Suprapubic skin (tissue), 4 donors: ENCODE data around the gene ZNF180. TPM values are rescaled to one million over a fixed set of nuclear protein-coding genes. Genes with fewer than 3 reads are reported as not detected.
"Not testable (repeated sequence)": the region's sequence is repeated elsewhere in the genome, so short reads cannot be mapped to it uniquely, and the experiment has no call there.

Experiments used
- DNase-seq, 2 donors: peaks; one replicate each; pipeline ENCODE4 v3.0.0-alpha.2; 2019; ENCODE audit warnings: low spot score in 2 of 2
- H3K27ac ChIP-seq: fragments of 200-600 bp; sonication (generic); one replicate; pipeline ENCODE4 v1.5.1; 2019
- H3K27me3 ChIP-seq: fragments of 200-600 bp; sonication (generic); one replicate; pipeline ENCODE4 v1.5.1; 2019
- H3K36me3 ChIP-seq: fragments of 200-600 bp; sonication (generic); one replicate; pipeline ENCODE4 v1.5.1; 2019
- H3K4me1 ChIP-seq: fragments of 200-600 bp; sonication (generic); one replicate; pipeline ENCODE4 v1.5.1; 2019
- H3K4me3 ChIP-seq: fragments of 200-600 bp; sonication (generic); one replicate; pipeline ENCODE4 v1.5.1; 2019; ENCODE audit warnings: mild to moderate bottlenecking
- H3K9me3 ChIP-seq: fragments of 200-600 bp; sonication (generic); one replicate; pipeline ENCODE4 v1.5.1; 2019
- EP300 ChIP-seq: sonication (generic); formaldehyde crosslinking; IDR thresholded peaks from one replicate; pipeline ENCODE4 v1.6.1; 2017; ENCODE audit warnings: antibody characterized with exemption
- POLR2A ChIP-seq, 2 donors: fragments of 450-650 bp; IDR thresholded peaks; one replicate each; pipeline ENCODE4 v1.6.1; 2017; ENCODE audit warnings: antibody characterized with exemption in 2 of 2, mild to moderate bottlenecking in 2 of 2, moderate library complexity in 2 of 2
- POLR2AphosphoS5 ChIP-seq, 3 donors: sonication (generic); formaldehyde crosslinking; IDR thresholded peaks; one replicate each; pipeline ENCODE4 v1.6.1; 2017; ENCODE audit warnings: antibody characterized with exemption in 3 of 3
- WGBS: methylation state at CpG from one replicate; pipeline ENCODE4 v1.1.5; 2018; 5-methylcytosine and 5-hydroxymethylcytosine counted together
- total RNA-seq, 4 donors: library from RNA; depleted of rRNA; stranded (reverse); fragments of >200 nt; gene quantifications; one replicate each; pipeline ENCODE4 v1.1.0, GENCODE V29; 2016
- TF ChIP-seq, protein P1 (sequence below), 2 donors: fragments of 200-600 bp in 1 of 2; fragments of 450-650 bp in 1 of 2; sonication (generic) in 1 of 2; IDR thresholded peaks; one replicate each; pipeline ENCODE4 v1.5.1; 2016 to 2019; ENCODE audit warnings: antibody characterized with exemption in 2 of 2, mild to moderate bottlenecking in 1 of 2, moderate library complexity in 1 of 2

ZNF180 gene
- total RNA-seq, 4 donors from 2014 or later, result 7.7 to 11.7 (median 10.3) TPM

DNA sequence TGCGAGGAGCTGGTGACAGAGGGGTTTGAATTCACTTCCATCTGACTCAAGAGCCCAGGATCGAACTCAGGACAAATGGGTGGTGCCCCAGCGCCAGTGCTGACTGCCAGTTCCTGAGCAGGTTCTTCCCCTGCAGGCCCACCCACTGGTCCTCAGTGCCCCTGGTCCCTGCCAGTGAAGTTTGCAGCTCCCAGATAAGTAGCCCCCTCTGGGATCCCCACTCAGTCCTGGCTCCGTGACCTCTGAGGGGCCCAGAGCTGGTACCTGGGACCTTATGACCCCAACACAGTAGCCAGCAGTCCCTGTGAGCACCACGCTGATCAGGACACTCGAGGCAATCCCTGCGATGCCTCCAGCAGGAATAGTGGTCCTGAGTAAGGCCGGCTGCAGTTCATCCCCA, 40.4 kb upstream of the ZNF180 start:
- no peaks in the 10 kb centered on the region for H3K9me3 ChIP-seq
- H3K27ac ChIP-seq, result no peak overlapping the region
- H3K27me3 ChIP-seq, result peaks cover 5% of the 10 kb centered on the region
- no peaks in the 10 kb centered on the region for H3K4me1 ChIP-seq
- DNase-seq, result no peak
- no peaks in the 10 kb centered on the region for H3K36me3 ChIP-seq
- no peak overlapping the region for H3K4me3 ChIP-seq
- TF ChIP-seq EP300 (no peak), POLR2A (IDR thresholded peaks at IDR 0.05) (no peak), POLR2AphosphoS5 (IDR thresholded peaks at IDR 0.05) (no peak)
- TF ChIP-seq, protein P1, sequence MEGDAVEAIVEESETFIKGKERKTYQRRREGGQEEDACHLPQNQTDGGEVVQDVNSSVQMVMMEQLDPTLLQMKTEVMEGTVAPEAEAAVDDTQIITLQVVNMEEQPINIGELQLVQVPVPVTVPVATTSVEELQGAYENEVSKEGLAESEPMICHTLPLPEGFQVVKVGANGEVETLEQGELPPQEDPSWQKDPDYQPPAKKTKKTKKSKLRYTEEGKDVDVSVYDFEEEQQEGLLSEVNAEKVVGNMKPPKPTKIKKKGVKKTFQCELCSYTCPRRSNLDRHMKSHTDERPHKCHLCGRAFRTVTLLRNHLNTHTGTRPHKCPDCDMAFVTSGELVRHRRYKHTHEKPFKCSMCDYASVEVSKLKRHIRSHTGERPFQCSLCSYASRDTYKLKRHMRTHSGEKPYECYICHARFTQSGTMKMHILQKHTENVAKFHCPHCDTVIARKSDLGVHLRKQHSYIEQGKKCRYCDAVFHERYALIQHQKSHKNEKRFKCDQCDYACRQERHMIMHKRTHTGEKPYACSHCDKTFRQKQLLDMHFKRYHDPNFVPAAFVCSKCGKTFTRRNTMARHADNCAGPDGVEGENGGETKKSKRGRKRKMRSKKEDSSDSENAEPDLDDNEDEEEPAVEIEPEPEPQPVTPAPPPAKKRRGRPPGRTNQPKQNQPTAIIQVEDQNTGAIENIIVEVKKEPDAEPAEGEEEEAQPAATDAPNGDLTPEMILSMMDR (IDR thresholded peaks at IDR 0.05), result no peak
- WGBS, result 82% methylated on average over 8 of the region's 8 CpGs

DNA sequence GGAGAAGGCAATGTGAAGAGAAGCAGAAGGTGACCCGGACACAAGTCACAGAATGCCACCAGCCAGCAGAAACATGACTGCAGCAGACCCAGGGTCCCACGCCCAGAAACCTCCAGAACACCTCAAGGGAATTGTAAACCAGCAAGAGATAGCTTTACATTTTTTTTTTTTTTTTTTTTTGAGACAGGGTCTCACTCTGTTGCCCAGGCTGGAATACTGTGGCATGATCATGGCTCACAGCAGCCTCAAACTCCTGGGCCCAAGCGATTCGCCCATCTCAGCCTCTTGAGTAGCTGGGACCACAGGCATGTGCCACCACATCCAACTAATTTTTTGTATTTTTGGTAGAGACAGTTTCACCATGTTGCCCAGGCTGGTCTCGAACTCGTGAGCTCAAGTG, 39.7 kb upstream of the ZNF180 start:
- H3K4me3 ChIP-seq, result no peak overlapping the region
- H3K27me3 ChIP-seq, result peaks cover 5% of the 10 kb centered on the region
- no peaks in the 10 kb centered on the region for H3K36me3 ChIP-seq
- H3K4me1 ChIP-seq, result no peaks in the 10 kb centered on the region
- no peak for DNase-seq
- no peak for TF ChIP-seq EP300
- TF ChIP-seq POLR2AphosphoS5 (IDR thresholded peaks at IDR 0.05), result no peak
- TF ChIP-seq POLR2A (IDR thresholded peaks at IDR 0.05), result no peak
- TF ChIP-seq, protein P1 (IDR thresholded peaks at IDR 0.05), result no peak
- H3K9me3 ChIP-seq, result no peaks in the 10 kb centered on the region
- 85% methylated on average over 6 of the region's 6 CpGs for WGBS
- H3K27ac ChIP-seq, result no peak overlapping the region

DNA sequence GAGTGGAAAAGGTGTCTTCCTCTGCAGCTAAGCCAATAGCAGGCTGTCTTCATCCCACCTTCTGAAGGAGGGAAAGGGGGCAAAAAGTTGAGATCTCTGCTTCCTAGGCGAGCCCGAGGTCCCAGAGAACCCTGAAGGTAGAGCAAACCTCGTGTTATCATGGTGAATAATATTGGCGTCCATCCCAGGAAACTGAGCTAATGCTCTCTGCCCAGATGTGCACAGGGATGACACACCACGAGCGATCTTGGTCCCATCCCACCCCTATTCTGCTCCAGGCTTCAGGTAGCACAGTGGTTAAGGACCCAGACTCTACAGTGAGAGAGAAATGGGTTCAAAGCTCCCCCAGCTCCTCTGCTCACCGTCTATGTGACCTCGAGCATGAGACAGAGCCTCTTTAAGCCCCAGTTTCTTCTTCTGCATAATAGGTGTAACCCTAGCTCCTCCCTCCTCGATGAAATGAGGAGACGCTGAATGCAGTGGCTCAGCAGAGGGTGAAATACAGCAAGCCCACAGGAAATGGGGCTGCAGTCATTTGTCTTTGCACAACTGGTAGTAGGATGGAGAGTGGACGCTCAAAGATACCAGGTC, 39.0 kb upstream of the ZNF180 start:
- no peaks in the 10 kb centered on the region for H3K9me3 ChIP-seq
- H3K4me1 ChIP-seq, result no peaks in the 10 kb centered on the region
- TF ChIP-seq POLR2A (IDR thresholded peaks at IDR 0.05) (no peak), POLR2AphosphoS5 (IDR thresholded peaks at IDR 0.05) (no peak), EP300 (no peak)
- TF ChIP-seq, protein P1 (IDR thresholded peaks at IDR 0.05), result no peak
- H3K36me3 ChIP-seq, result no peaks in the 10 kb centered on the region
- no peak overlapping the region for H3K27ac ChIP-seq
- H3K4me3 ChIP-seq, result no peak overlapping the region
- no peak for DNase-seq
- WGBS, result 58% methylated on average over 11 of the region's 11 CpGs
- H3K27me3 ChIP-seq, result peaks cover 5% of the 10 kb centered on the region

DNA sequence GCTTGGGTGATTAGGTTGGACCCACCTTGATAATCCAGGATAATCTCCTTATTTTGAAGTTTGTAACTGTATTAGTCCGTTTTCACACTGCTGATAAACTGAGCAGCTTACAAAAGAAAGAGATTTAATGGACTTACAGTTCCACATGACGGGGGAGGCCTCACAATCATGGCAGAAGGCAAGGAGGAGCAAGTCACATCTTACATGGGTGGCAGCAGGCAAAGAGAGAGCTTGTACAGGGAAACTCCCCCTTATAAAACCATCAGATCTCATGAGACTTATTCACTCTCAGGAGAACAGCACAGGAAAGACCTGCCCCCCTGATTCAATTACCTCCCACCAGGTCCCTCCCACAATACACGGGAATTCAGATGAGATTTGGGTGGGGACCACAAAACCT, 35.0 kb upstream of the ZNF180 start:
- not testable (repeated sequence) for H3K4me3 ChIP-seq, H3K27ac ChIP-seq, H3K9me3 ChIP-seq, H3K4me1 ChIP-seq, H3K36me3 ChIP-seq, DNase-seq
- peaks cover 17% of the 10 kb centered on the region for H3K27me3 ChIP-seq
- WGBS, result 36% methylated on average over 3 of the region's 3 CpGs

GRCh38 chr19:44532819-44533218, 32.5 kb upstream of the ZNF180 start:
- no peak overlapping the region for H3K4me3 ChIP-seq
- 79% methylated on average over 5 of the region's 5 CpGs for WGBS
- no peak for DNase-seq

More at GRCh38 chr19:44532819-44533218, 32.5 kb upstream of the ZNF180 start:
- Histone ChIP-seq H3K27me3 (peaks cover 17% of the 10 kb centered on the region), H3K4me1 (no peaks in the 10 kb centered on the region), H3K27ac (no peak overlapping the region), H3K9me3 (no peaks in the 10 kb centered on the region), H3K36me3 (no peaks in the 10 kb centered on the region)
- TF ChIP-seq POLR2AphosphoS5 (IDR thresholded peaks at IDR 0.05) (no peak), EP300 (no peak), POLR2A (IDR thresholded peaks at IDR 0.05) (no peak)
- TF ChIP-seq, protein P1 (IDR thresholded peaks at IDR 0.05), result no peak
